ENCODE measurements around the gene RGS16. TPM values are rescaled to one million over a fixed set of nuclear protein-coding genes. Genes with fewer than 3 reads are reported as not detected.

Gene RGS16
- total RNA-seq, 1 donor from 2014 or later = 10.2 TPM

GRCh38 chr1:182587666-182588499 lies 16.3 kb downstream of the RGS16 start:
- intact Hi-C loops (cut with micrococcal nuclease) = loop anchor here (1.0 kb wide), 3 partner anchors 16 to 251 kb away; partner anchors contain the start of genes DHX9 and RGS16

GRCh38 chr1:182587093-182587492 lies 17.1 kb downstream of the RGS16 start:
- intact Hi-C loops (cut with micrococcal nuclease) = no loop called here

- intact Hi-C loops (cut with micrococcal nuclease) = no loop called here
Measured at GRCh38 chr1:182586380-182586779, 17.8 kb downstream of the RGS16 start.

- intact Hi-C loops (cut with micrococcal nuclease) = no loop called here
Measured at GRCh38 chr1:182584746-182585145, 19.4 kb downstream of the RGS16 start.

GRCh38 chr1:182580736-182581135 lies 23.5 kb downstream of the RGS16 start:
- intact Hi-C loops (cut with micrococcal nuclease) = no loop called here

GRCh38 chr1:182575540-182576149 lies 28.5 kb downstream of the RGS16 start:
- intact Hi-C loops (cut with micrococcal nuclease) = no loop called here

GRCh38 chr1:182574156-182574555 lies 30.0 kb downstream of the RGS16 start:
- intact Hi-C loops (cut with micrococcal nuclease) = no loop called here

GRCh38 chr1:182570611-182570970 lies 33.6 kb downstream of the RGS16 start:
- intact Hi-C loops (cut with micrococcal nuclease) = no loop called here

GRCh38 chr1:182569939-182570610 lies 34.1 kb downstream of the RGS16 start:
- intact Hi-C loops (cut with micrococcal nuclease) = no loop called here

- intact Hi-C loops (cut with micrococcal nuclease) = no loop called here
Measured at GRCh38 chr1:182568647-182569284, 35.4 kb downstream of the RGS16 start.

GRCh38 chr1:182567629-182568028 lies 36.6 kb downstream of the RGS16 start:
- intact Hi-C loops (cut with micrococcal nuclease) = no loop called here

- intact Hi-C loops (cut with micrococcal nuclease) = no loop called here
Measured at GRCh38 chr1:182565537-182565936, 38.7 kb downstream of the RGS16 start.

GRCh38 chr1:182564406-182565004 lies 39.7 kb downstream of the RGS16 start:
- intact Hi-C loops (cut with micrococcal nuclease) = no loop called here

- intact Hi-C loops (cut with micrococcal nuclease) = no loop called here
Measured at GRCh38 chr1:182563095-182563494, 41.1 kb downstream of the RGS16 start.

- intact Hi-C loops (cut with micrococcal nuclease) = no loop called here
Measured at GRCh38 chr1:182561456-182561855, 42.7 kb downstream of the RGS16 start.

- intact Hi-C loops (cut with micrococcal nuclease) = no loop called here
Measured at GRCh38 chr1:182560392-182560984, 43.7 kb downstream of the RGS16 start.

GRCh38 chr1:182556279-182556678 lies 47.9 kb downstream of the RGS16 start:
- intact Hi-C loops (cut with micrococcal nuclease) = no loop called here

GRCh38 chr1:182555493-182555892 lies 48.7 kb downstream of the RGS16 start:
- intact Hi-C loops (cut with micrococcal nuclease) = no loop called here

- intact Hi-C loops (cut with micrococcal nuclease) = no loop called here
Measured at GRCh38 chr1:182552527-182552926, 51.7 kb downstream of the RGS16 start.

- intact Hi-C loops (cut with micrococcal nuclease) = no loop called here
Measured at GRCh38 chr1:182549811-182550210, 54.4 kb downstream of the RGS16 start.

GRCh38 chr1:182549346-182549745 lies 54.8 kb downstream of the RGS16 start:
- intact Hi-C loops (cut with micrococcal nuclease) = no loop called here

Data from T-helper 2 cell treated with Interferon-gamma antibody and Interleukin-4, amounts not matched to agents 100 ng/mL and 5 ng/mL, for 36 hours (primary cell).